H1 (cell line): ENCODE results near the gene RICTOR. TPM values are rescaled to one million over a fixed set of nuclear protein-coding genes. Genes with fewer than 3 reads are reported as not detected.

ENCODE experiments used
- BACH1 ChIP-seq: IDR thresholded peaks from 2 replicates; pipeline ENCODE4 v1.6.1; 2012; ENCODE audit warnings: low read length, improper control_type of control experiment
- BCL11A ChIP-seq, 2 experiments: IDR thresholded peaks; one replicate each; pipeline ENCODE4 v1.6.1; 2011; ENCODE audit warnings: low read depth in 2 of 2, low read length in 2 of 2, mild to moderate bottlenecking in 2 of 2
- CHD7 ChIP-seq: fragments of 300-600 bp; sonication (generic); IDR thresholded peaks from 2 replicates; pipeline ENCODE4 v1.7.1; 2012; ENCODE audit warnings: low read length, moderate library complexity, mild to moderate bottlenecking, inconsistent platforms; ENCODE audit not compliant: insufficient replicate concordance
- CTCF ChIP-seq, 3 experiments: IDR thresholded peaks; 1 replicate in 2 of 3; 2 replicates in 1 of 3; pipeline versions ENCODE4 v1.5.1 to v1.6.1; 2011; ENCODE audit warnings: low read length in 3 of 3, mild to moderate bottlenecking in 3 of 3, inconsistent platforms in 2 of 3, low read depth in 1 of 3, moderate library complexity in 1 of 3; ENCODE audit not compliant: insufficient read depth in 1 of 3; ENCODE audit errors: control extremely low read depth in 1 of 3
- GABPA ChIP-seq: IDR thresholded peaks from 2 replicates; pipeline ENCODE4 v1.6.1; 2011; ENCODE audit warnings: mild to moderate bottlenecking, low read length, moderate library complexity, borderline replicate concordance; ENCODE audit not compliant: insufficient read depth
- GTF2F1 ChIP-seq: IDR thresholded peaks from 2 replicates; pipeline ENCODE4 v1.6.1; 2012; ENCODE audit warnings: low read depth, low read length, improper control_type of control experiment, borderline replicate concordance
- MAX ChIP-seq: IDR thresholded peaks from 2 replicates; pipeline ENCODE4 v1.6.1; 2012; ENCODE audit warnings: inconsistent platforms
- NRF1 ChIP-seq: IDR thresholded peaks from 2 replicates; pipeline ENCODE4 v1.6.1; 2011; ENCODE audit warnings: mild to moderate bottlenecking, low read depth, low read length, improper control_type of control experiment
- polyA plus RNA-seq, 7 experiments: library from polyadenylated mRNA; depleted of rRNA in 3 of 7; stranded (reverse) in 5 of 7; unstranded in 2 of 7; fragments of >200 nt in 5 of 7; fragments of 200-250 nt in 2 of 7; gene quantifications; 1 replicate in 5 of 7; 2 replicates in 1 of 7; 4 replicates in 1 of 7; pipeline versions ENCODE4 v1.2.1 to v1.2.3, GENCODE V29; 2011 to 2013; ENCODE audit warnings: missing spikeins in 2 of 7, mixed read lengths in 2 of 7
- total RNA-seq: library from RNA; stranded (reverse); fragmentation: NEBNext Ultra II Directional; extraction: Animal tissue kit (Norgen Biotek cat#: 25700); gene quantifications from 2 replicates; pipeline ENCODE4 v1.2.1, GENCODE V29; 2021

RICTOR gene
- total and polyA plus RNA-seq, 2 of the 8 experiments (the other 6 are each of a cell fraction or from before 2014, with no cell fraction given) = 4.3 to 26.6 TPM

- TF ChIP-seq CHD7 = no peak
- TF ChIP-seq MAX = no peak
- no peak for TF ChIP-seq CTCF (IDR thresholded peaks at IDR 0.05; ENCODE audit: control extremely low read depth in 1 of 3, insufficient read depth in 1 of 3, low read depth in 1 of 3, low read length in 3 of 3)
- TF ChIP-seq BACH1 = no peak
- no peak for TF ChIP-seq GTF2F1
- no peak for TF ChIP-seq GABPA
- TF ChIP-seq NRF1 = no peak
- TF ChIP-seq BCL11A (IDR thresholded peaks at IDR 0.05; ENCODE audit: low read depth in 2 of 2, low read length in 2 of 2) = no peak
- TF ChIP-seq, all 59 proteins: peak for 0
Observed at GRCh38 chr5:39059064-39059463, 15.1 kb downstream of the RICTOR start (continued).
